ENCODE data around the gene XRCC5. TPM values are rescaled to one million over a fixed set of nuclear protein-coding genes. Genes with fewer than 3 reads are reported as not detected.

XRCC5 gene
- total RNA-seq, 4 donors from 2014 or later = 112 to 153 (median 143) TPM

GRCh38 chr2:216144372-216144771 is 35.2 kb downstream of the XRCC5 start:
- no peak for ATAC-seq (ENCODE audit: low FRiP score)
- TF ChIP-seq, protein P1, sequence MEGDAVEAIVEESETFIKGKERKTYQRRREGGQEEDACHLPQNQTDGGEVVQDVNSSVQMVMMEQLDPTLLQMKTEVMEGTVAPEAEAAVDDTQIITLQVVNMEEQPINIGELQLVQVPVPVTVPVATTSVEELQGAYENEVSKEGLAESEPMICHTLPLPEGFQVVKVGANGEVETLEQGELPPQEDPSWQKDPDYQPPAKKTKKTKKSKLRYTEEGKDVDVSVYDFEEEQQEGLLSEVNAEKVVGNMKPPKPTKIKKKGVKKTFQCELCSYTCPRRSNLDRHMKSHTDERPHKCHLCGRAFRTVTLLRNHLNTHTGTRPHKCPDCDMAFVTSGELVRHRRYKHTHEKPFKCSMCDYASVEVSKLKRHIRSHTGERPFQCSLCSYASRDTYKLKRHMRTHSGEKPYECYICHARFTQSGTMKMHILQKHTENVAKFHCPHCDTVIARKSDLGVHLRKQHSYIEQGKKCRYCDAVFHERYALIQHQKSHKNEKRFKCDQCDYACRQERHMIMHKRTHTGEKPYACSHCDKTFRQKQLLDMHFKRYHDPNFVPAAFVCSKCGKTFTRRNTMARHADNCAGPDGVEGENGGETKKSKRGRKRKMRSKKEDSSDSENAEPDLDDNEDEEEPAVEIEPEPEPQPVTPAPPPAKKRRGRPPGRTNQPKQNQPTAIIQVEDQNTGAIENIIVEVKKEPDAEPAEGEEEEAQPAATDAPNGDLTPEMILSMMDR (IDR thresholded peaks at IDR 0.05) = no peak
- no peak for DNase-seq (ENCODE audit: low spot score)

DNA sequence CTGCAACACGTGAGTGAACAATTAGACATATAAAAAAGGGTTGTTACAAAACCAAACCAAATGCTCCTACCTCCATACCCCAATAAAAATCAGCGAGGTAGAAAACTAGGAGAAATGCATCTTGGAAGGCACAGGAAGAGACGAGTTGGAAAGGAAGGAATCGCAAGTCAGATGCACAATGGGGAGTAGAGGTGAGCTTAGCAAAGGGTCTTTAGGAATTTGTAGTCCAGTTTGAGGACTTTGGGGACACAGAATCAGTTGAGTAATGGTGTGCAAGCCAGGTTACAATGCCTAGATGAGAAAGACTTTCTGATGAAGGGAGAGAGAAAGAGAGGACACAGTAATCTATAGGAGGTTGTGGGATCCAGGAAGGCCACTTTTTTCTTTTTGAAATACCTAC is 35.7 kb downstream of the XRCC5 start:
- ATAC-seq (ENCODE audit: low FRiP score) (no peak), DNase-seq (ENCODE audit: low spot score) (no peak)
- TF ChIP-seq, protein P1 (IDR thresholded peaks at IDR 0.05) = no peak

DNA sequence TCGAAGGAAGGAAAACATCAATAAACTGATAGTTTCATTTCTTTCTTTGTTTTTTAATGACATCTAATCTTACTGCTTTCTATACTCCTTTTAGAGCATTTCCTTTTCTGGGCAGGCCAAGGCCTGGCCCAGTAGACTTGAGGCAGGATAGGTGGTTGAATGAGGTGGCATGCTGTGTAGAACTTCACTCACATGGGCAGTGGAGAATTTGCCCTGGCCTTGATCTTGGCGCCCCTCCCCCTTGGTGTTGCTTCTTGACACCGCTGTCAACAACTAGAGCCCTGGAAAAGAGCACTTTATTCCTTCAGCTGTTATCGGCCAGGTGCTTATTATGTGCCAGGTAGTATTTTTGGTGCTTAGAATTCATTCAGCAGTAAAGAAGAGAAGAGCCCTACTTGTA is 37.4 kb downstream of the XRCC5 start:
- ATAC-seq (ENCODE audit: low FRiP score) = no peak
- TF ChIP-seq, protein P1 (IDR thresholded peaks at IDR 0.05) = no peak
- DNase-seq (ENCODE audit: low spot score) = no peak

DNA sequence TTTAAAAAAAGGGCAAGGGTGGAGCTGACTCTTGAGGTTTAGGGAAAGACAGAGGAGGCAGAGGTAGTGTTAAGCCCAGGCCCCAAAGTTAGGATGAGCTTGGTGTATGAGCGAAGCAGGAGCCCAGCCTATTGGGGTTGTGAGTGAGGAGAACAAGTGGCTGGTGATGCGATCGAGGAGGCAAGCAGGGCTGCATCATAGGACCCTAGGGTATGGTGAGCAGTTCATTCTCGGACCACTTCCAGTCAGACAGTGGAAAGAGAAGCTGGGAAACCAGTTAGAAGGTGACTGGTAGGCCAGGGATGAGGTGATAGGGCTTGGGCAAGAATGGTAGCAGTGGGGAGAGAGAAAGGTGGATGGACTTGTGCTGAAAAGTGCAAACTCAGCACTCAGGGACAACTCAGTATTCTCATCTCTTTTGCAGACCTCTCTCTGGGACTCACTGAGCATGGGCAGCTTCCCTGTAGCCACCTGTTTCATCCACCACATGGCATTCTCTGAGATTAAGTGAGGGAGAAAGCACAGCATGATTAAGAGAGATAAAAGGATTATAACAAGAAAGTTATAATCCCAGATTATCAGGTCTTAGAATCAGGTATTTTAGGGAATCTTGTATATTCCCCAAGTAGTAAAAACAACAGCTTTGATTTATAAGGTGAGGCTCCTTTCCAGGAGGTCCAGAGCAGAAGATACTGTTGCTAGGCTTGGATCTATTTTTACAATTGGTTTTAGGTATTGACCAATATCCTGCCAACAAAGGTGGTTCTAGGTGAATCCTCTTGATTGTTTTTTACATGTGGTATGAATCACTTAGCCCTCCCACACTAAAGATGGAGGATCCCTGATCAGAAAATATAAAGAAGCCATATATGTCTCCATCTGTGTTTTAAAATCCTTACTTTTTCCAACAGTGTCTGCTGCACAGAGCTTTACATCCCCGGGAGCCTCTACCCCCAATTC is 38.3 kb downstream of the XRCC5 start:
- TF ChIP-seq, protein P1 (IDR thresholded peaks at IDR 0.05) = no peak
- ATAC-seq (ENCODE audit: low FRiP score) = no peak

DNA sequence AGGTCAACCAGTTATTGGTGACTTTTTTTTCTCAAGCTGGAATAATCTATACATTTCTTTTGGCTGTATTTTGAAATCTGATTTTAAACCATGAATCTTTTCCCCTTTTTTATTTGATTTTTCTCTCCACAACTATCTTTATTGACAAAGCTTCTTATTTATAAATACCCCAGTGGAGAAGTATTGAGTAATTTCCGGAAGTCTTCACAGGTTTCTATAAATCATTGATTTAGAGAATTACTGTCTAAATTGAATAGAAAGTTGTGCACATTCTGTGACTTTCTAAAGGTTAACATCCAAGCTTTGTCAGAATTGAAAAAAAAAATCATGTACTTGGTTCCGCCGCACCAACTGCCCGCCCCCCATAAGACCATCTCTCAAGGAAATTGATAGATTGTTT is 39.8 kb downstream of the XRCC5 start:
- DNase-seq (ENCODE audit: low spot score) (no peak), ATAC-seq (ENCODE audit: low FRiP score) (no peak)
- TF ChIP-seq, protein P1 (IDR thresholded peaks at IDR 0.05) = no peak

More for the DNA sequence above, 38.3 kb downstream of the XRCC5 start:
- DNase-seq (ENCODE audit: low spot score) = no peak

GRCh38 chr2:216149741-216150140 is 40.6 kb downstream of the XRCC5 start:
- TF ChIP-seq, protein P1 (IDR thresholded peaks at IDR 0.05) = no peak
- ATAC-seq (ENCODE audit: low FRiP score) (no peak), DNase-seq (ENCODE audit: low spot score) (no peak)
